Measurements from ENCODE around the gene ALKBH6. TPM values are rescaled to one million over a fixed set of nuclear protein-coding genes. Genes with fewer than 3 reads are reported as not detected.

ALKBH6 gene
- total and polyA plus RNA-seq, 2 experiments from 2014 or later: 33.6 to 51.4 TPM

GRCh38 chr19:36009633-36010379, 4.2 kb downstream of the ALKBH6 start:
- no peaks in the 10 kb centered on the region; the same call in 1 of the 2 replicates for H4K20me1 ChIP-seq (replicated peaks; ENCODE audit: insufficient read depth)
- peaks cover 21% of the 10 kb centered on the region for H3K27me3 Mint-ChIP-seq (ENCODE audit: insufficient read depth, low read depth, poor library complexity)
- peaks cover 17% of the 10 kb centered on the region for H3K36me3 Mint-ChIP-seq (ENCODE audit: low read depth)
- peaks cover 4% of the 10 kb centered on the region for H3K79me2 ChIP-seq (replicated peaks; ENCODE audit: insufficient read depth)
- no peaks in the 10 kb centered on the region; the same call in 2 of the 3 replicates for H3K9me3 Mint-ChIP-seq
- ATAC-seq (no peak; the same call in 2 of the 3 replicates), DNase-seq (ENCODE audit: low spot score) (no peak)
- H3K9me2 ChIP-seq (ENCODE audit: insufficient read depth): no peaks in the 10 kb centered on the region
- TF ChIP-seq POLR2AphosphoS5 (IDR thresholded peaks at IDR 0.05; ENCODE audit: low read depth) (no peak), CREB1 (CRISPR knock-in tag; IDR thresholded peaks at IDR 0.05; ENCODE audit: low read depth) (no peak), EZH2phosphoT487 (IDR thresholded peaks at IDR 0.05; ENCODE audit: unreplicated experiment) (no peak), JUNB (IDR thresholded peaks at IDR 0.05; ENCODE audit: unreplicated experiment) (no peak), REST (IDR thresholded peaks at IDR 0.05; ENCODE audit: unreplicated experiment) (no peak), ZNF114 (CRISPR knock-in tag; IDR thresholded peaks at IDR 0.05) (no peak), CTCF (conservative IDR thresholded peaks at IDR 0.05; ENCODE audit: low read depth in 2 of 2) (no peak), STAT1 (IDR thresholded peaks at IDR 0.05; ENCODE audit: unreplicated experiment) (no peak), ZNF331 (CRISPR knock-in tag; IDR thresholded peaks at IDR 0.05; ENCODE audit: low read depth) (no peak), NANOG (IDR thresholded peaks at IDR 0.05; ENCODE audit: borderline replicate concordance) (no peak), EZH2 (IDR thresholded peaks at IDR 0.05; ENCODE audit: low read depth, unreplicated experiment) (no peak), ETS1 (IDR thresholded peaks at IDR 0.05) (no peak)
- TF ChIP-seq, protein P1, sequence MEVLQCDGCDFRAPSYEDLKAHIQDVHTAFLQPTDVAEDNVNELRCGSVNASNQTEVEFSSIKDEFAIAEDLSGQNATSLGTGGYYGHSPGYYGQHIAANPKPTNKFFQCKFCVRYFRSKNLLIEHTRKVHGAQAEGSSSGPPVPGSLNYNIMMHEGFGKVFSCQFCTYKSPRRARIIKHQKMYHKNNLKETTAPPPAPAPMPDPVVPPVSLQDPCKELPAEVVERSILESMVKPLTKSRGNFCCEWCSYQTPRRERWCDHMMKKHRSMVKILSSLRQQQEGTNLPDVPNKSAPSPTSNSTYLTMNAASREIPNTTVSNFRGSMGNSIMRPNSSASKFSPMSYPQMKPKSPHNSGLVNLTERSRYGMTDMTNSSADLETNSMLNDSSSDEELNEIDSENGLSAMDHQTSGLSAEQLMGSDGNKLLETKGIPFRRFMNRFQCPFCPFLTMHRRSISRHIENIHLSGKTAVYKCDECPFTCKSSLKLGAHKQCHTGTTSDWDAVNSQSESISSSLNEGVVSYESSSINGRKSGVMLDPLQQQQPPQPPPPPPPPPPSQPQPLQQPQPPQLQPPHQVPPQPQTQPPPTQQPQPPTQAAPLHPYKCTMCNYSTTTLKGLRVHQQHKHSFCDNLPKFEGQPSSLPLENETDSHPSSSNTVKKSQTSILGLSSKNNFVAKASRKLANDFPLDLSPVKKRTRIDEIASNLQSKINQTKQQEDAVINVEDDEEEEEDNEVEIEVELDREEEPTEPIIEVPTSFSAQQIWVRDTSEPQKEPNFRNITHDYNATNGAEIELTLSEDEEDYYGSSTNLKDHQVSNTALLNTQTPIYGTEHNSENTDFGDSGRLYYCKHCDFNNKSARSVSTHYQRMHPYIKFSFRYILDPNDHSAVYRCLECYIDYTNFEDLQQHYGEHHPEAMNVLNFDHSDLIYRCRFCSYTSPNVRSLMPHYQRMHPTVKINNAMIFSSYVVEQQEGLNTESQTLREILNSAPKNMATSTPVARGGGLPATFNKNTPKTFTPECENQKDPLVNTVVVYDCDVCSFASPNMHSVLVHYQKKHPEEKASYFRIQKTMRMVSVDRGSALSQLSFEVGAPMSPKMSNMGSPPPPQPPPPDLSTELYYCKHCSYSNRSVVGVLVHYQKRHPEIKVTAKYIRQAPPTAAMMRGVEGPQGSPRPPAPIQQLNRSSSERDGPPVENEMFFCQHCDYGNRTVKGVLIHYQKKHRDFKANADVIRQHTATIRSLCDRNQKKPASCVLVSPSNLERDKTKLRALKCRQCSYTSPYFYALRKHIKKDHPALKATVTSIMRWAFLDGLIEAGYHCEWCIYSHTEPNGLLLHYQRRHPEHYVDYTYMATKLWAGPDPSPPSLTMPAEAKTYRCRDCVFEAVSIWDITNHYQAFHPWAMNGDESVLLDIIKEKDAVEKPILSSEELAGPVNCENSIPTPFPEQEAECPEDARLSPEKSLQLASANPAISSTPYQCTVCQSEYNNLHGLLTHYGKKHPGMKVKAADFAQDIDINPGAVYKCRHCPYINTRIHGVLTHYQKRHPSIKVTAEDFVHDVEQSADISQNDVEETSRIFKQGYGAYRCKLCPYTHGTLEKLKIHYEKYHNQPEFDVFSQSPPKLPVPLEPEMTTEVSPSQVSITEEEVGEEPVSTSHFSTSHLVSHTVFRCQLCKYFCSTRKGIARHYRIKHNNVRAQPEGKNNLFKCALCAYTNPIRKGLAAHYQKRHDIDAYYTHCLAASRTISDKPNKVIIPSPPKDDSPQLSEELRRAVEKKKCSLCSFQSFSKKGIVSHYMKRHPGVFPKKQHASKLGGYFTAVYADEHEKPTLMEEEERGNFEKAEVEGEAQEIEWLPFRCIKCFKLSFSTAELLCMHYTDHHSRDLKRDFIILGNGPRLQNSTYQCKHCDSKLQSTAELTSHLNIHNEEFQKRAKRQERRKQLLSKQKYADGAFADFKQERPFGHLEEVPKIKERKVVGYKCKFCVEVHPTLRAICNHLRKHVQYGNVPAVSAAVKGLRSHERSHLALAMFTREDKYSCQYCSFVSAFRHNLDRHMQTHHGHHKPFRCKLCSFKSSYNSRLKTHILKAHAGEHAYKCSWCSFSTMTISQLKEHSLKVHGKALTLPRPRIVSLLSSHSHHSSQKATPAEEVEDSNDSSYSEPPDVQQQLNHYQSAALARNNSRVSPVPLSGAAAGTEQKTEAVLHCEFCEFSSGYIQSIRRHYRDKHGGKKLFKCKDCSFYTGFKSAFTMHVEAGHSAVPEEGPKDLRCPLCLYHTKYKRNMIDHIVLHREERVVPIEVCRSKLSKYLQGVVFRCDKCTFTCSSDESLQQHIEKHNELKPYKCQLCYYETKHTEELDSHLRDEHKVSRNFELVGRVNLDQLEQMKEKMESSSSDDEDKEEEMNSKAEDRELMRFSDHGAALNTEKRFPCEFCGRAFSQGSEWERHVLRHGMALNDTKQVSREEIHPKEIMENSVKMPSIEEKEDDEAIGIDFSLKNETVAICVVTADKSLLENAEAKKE (CRISPR knock-in tag; IDR thresholded peaks at IDR 0.05): no peak
- H3K4me1 ChIP-seq (ENCODE audit: insufficient read depth): peaks cover 21% of the 10 kb centered on the region; the same call in 1 of the 2 replicates
- no peak overlapping the region for H3K27ac ChIP-seq (ENCODE audit: low read depth)
- 0 out of 2 replicates have a peak, but pooled peaks cover 5% of the 10 kb centered on the region for H3K36me3 ChIP-seq (ENCODE audit: insufficient read depth)
- H3K4me3 Mint-ChIP-seq: peak overlapping the region; percentile 77
- H2AFZ ChIP-seq: no peak overlapping the region; the same call in 1 of the 2 replicates
- H3K27ac Mint-ChIP-seq: peak overlapping the region; percentile 12; the same call in 1 of the 2 replicates
- H3F3A ChIP-seq (replicated peaks; ENCODE audit: low read depth): no peaks in the 10 kb centered on the region
- peak overlapping the region; percentile 85 for H3K4me3 ChIP-seq
- peak overlapping the region; percentile 85 for H3K4me2 ChIP-seq
- H3K27me3 ChIP-seq (ENCODE audit: insufficient read depth): no peaks in the 10 kb centered on the region
- H3K4me1 Mint-ChIP-seq: peaks cover 31% of the 10 kb centered on the region
